ENCODE measurements around the gene CACNA1G.

- TF ChIP-seq CTCF (IDR thresholded peaks at IDR 0.05): no peak
- TF ChIP-seq POLR2A (IDR thresholded peaks at IDR 0.05): no peak
Observed at GRCh38 chr17:50529849-50530248, 30.7 kb upstream of the CACNA1G start.
